Loucy (cell line): ENCODE data around the gene RIMBP2.

ENCODE experiments used
- CTCF ChIP-seq: fragments of 200-600 bp; sonication (generic); conservative IDR thresholded peaks from 2 replicates; pipeline ENCODE4 v1.5.1; 2014; ENCODE audit warnings: mild to moderate bottlenecking, antibody characterized with exemption, low read length
- EZH2phosphoT487 ChIP-seq: fragments of 200-600 bp; IDR thresholded peaks from 2 replicates; pipeline ENCODE4 v1.6.1; 2018; ENCODE audit warnings: antibody characterized with exemption, mild to moderate bottlenecking, moderate library complexity, borderline replicate concordance

GRCh38 chr12:130433411-130433810 is 282.7 kb downstream of the RIMBP2 start:
- TF ChIP-seq CTCF (no peak), EZH2phosphoT487 (no peak)
